Putamen (tissue), 1 donor: ENCODE data around the gene CERS1.

Source experiments
- DNase-seq: peaks from one replicate; pipeline ENCODE4 v3.0.0-alpha.2; 2016; ENCODE audit warnings: low spot score

The CERS1 gene

DNA sequence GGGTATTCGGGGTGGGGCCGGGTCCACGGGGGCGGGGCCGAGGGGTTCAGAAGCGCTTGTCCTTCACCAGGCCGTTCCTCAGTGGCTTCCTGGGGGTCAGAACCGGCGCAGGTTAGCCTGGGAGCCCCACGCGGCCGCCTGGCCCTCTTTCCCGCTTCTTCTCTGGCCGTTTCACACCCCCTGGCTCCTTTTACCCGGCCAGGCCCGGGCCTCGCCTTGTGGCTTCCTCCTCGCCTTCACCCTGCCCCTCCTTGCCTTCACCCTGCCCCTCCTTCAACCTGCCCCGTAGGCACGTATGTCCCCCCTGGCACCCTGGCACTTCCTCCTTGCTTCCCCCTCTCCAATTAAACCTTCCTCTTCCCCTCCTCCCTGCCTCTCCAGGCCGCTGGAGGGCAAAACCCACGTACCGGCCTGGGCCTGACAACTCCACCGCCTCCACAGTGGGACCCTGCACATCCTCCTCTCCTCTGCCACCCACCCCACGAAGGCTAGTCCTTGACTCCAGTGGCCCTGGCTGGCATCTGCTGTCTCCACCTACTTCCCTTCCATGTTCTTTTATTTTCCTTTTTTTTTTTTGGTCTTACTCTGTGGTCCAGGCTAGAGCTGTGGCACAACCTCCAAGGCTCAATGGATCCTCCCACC, 25.3 kb downstream of the CERS1 start:
- no peak for DNase-seq

DNA sequence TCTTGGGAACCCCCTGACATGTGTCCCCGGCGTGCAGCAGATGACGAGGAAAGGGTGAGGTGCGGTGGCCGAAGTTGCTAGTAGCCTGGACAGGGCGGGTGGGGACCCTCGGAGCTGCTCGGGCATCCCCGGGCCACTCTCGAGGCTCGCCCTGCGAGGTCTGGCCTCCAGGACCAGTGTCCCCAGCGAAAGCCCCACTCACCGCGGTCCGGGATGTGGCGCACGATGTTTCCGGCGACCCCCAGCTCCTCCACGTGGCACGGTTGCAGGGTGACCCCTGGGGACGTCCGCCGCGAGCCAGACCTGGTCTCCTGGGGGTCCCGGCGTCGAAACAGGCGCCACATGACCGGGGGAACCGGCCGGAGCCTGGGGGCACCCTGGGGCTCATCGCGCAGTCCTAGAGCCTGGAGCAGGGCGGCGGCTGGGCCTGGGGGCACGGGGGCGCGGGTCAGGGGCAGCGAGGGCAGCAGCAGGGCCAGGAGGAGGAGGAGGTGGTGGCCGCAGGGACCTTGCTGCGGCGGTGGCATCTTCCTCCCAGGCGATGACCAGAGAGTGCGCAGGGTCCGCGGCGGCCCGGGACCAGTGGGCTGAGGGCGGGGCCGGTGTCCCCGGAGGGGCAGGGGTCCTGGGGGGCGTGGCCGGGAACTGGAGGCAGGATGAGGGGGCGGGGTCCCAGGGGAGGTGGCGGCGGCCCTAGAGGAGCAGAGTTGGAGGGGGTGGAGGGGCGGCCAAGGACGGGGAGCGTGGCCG, 26.0 kb downstream of the CERS1 start:
- no peak for DNase-seq

DNA sequence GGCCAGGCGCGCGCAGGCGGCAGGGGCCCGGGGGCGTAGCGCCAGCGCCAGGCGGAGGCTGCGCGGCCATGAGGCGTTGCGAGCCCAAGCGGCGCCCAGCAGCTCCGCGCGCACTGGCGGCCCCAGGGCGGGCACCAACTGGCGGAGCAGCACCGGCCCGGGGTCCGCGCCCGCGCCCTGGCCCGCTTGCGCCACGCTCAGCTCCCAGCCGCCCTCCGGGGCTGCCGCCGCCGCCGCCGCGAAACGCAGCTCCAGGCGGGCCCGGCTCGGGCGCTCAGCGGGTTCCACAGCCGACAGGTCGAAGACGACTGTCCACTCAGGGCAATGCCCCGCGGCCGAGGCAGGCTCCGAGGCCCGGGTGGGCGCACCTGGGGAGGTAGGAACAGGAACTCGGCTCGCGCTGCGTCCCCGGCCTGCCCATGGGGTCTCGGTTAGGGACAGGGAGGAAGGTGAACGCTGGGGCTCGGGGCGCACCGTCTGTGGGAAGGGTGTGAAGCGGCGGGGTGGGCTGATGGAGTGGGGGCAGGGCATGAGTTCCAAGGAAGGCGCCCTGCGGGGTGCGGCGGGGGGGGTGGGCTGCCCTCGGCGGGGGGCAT, 26.8 kb downstream of the CERS1 start:
- DNase-seq: no peak

DNA sequence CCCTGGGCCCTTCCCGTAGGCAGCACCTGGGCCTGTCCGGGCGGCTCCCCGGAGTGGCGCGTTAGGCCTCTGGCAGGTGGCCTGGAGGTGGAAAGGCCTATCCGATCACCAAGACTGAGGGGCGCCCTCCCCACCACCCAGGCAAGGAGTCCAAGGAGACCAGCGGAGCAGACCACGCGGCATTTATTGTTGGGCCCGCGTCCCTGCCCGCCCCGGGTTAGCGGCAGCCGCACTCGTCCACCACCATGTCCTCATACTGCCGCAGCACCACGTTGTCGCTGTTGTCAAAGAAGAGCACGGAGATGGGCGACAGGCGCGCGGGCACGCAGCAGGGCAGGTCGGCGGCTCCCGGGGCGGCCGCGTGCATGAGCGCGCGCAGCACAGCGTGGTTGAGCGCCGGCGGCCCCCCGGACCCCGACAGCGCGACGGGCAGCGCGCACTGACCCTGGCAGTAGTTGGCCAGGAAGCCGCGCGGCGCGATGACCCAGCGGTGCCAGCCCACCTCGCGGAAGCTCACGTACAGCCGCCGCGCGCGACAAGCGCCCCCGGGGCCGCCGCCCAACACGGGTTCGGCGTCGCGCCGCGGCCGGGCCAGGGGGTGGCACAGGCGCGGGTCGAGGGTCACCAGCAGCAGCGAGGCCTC, 27.5 kb downstream of the CERS1 start:
- DNase-seq: no peak

DNA sequence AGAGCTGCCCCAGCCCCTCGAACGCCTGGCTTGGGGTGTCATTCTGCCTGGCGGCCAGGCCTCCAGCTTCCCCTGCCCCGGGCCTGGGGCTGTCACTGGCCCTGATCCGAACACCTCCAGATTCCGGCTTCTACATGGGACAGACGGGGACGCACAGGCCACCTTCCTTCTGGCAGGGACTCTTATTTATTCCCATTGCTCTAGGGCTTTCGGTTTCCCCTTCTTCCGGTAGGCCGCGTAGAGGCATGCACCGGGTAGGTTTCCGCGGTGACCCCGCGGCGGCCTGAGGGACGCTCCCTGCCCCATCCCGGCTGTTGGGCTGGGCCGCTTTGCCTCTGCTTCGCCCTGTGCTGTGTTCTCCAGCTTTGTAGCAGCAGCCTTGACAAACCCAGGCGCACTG, 28.2 kb downstream of the CERS1 start:
- DNase-seq: no peak

DNA sequence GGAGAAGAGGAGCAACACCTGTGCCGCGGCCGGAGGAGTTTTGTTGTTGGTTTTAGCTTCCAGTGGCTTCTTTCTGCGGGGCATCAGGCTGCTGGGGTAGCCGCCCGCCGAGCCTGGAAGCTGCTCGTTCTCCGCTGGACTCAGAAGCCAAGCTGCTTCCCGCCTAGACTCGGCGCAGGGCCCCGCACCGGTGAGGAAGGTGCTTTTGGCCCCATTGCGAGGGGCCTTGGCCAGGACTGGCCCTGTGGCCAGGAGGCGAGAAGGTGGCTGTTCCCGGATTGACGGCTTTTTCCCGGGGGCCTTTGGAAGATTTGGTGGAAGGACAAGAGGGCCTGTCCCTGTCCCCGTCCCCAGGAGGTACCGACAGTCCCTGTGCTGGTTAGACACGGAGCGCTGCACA, 28.8 kb downstream of the CERS1 start:
- DNase-seq: no peak

DNA sequence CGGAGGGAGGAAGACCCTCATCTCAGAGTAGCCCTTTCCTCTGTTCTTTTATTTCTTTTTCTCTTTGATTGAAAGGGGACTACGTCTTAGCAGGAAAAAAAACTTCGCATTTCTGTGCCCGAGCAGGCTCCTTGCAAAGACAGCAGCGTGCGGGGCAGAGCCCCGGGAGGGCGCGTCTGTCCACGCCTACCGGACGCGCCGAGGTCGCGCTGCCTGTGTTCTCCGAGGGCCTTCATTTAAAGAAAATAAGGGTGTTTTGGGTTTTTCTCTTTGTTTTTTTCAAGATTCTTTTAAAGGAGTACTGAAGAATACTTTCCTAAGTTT, 29.2 kb downstream of the CERS1 start:
- no peak for DNase-seq

DNA sequence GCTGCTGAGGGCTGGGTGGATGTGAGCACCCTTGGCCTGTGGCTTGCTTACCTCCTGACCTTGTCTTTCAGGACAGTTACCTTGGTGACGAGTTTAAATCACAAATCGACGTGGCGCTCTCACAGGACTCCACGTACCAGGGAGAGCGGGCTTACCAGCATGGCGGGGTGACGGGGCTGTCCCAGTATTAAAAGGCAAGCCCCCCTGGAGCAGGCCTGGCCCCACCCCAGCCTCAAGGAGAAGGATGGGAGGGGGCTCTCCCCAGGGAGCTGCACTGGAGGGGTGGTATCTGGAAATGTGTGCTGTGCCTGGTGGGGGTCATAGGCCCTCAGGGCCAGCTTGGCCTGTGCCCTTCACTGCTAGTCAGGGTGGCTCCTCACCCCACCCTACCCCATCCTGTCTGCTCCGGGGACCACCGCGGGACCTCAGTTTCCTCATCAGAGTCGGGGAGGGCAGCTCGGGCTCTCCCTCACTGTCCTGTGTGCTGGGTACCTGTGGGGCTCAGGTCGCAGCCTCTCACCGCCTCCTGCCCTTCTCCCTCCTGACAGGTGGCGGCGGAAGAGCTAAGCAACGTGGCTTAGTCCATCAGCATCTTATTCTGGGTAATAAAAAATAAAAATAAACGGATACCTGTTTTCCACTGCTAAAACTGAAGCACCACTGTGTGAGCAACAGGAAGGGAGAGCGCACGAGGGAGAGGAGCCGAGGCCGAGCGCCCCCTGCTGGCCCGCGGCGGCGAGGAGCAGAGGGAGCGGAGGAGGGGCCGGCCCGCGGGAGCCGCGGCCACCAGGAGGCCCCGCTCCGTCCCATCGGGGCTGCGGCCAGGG, 29.8 kb downstream of the CERS1 start:
- DNase-seq: peak; percentile 56

DNA sequence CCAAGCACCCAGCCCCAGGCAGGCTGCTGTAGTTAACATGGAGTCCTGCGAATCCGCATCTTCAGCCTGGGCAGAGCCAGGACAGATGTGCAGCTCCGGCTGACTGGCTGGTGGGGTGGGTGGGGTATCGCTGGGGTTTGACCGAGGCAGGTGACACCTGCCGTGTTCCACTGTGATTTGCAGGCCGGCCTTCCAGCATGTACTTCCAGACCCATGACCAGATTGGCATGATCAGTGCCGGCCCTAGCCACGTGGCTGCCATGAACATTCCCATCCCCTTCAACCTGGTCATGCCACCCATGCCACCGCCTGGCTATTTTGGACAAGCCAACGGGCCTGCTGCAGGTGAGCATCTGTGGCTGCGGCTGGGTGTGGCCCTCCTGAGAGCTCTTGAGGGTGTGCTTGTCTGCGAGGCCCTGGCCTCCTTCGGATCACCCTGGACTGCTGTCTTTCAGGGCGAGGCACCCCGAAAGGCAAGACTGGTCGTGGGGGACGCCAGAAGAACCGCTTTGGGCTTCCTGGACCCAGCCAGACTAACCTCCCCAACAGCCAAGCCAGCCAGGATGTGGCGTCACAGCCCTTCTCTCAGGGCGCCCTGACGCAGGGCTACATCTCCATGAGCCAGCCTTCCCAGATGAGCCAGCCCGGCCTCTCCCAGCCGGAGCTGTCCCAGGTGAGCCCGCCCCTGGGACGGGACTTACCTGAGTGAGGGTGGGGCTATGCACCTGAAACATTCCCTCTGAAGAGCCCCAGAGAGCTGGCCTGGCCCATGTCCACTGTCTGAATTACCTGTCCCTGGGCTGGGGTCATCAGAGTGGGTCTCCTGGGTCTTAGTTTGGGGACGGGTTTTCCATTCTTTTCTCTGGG, 30.6 kb downstream of the CERS1 start:
- DNase-seq: no peak

DNA sequence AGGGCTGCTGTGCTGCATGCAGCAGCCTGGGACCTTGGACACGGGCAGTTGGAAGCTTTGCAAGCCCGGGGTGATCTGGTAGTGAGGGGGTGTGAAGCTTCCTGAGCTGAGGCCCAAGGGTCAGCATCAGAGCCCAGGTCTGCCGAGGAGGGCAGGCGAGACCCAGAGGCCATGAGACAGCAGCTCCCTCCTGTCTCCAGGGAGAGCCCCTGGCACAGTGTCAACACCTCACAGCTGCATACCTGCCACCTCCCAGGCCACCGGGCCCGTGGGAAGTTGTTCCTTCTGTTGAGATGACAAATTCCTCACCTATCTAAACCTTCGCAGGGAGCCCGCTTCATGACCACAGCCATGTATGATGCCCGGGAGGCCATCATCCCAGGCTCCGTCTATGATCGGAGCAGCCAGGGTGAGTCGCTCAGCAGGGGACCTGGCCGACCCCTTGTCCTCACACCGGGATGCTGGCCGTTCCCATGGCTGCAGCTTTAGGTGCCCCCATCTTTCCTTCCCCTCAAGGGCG, 32.1 kb downstream of the CERS1 start:
- no peak for DNase-seq

DNA sequence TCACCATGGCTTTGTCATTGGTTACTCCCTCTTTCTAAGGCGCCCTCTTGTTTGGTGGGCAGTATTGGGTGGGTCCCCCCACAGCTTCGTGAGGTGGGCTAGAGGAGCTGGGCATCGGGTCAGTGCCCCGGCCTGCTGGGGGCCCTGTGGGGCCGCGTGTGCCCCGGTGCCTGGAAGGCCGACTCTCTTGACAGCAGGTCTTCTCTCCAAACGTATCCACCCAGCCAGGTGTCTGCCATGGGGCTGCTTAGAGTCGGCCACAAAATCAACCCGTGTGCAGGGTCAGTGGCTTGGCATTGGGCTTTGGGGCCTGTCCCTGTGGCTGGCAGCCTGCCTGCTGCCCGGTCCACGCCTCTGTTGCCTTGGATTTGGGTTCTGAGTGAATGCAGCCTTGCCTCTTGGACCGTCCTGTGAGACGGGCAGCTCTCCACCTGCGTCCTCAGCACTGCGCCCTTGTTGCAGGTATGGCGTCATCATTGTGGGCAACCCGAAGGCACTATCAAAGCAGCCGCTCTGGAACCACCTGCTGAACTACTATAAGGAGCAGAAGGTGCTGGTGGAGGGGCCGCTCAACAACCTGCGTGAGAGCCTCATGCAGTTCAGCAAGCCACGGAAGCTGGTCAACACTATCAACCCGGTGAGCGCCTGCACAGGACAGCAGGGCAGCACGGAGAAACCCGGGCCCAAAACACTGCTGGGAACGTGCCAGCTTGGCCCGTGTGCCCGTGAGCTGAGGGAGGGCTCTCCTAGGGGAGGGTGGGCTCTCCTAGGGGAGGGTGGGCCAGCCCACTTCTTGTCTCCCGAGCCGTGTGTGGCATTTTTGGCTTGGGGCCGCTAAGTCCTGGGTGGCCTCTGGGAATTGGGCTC, 32.7 kb downstream of the CERS1 start:
- no peak for DNase-seq

DNA sequence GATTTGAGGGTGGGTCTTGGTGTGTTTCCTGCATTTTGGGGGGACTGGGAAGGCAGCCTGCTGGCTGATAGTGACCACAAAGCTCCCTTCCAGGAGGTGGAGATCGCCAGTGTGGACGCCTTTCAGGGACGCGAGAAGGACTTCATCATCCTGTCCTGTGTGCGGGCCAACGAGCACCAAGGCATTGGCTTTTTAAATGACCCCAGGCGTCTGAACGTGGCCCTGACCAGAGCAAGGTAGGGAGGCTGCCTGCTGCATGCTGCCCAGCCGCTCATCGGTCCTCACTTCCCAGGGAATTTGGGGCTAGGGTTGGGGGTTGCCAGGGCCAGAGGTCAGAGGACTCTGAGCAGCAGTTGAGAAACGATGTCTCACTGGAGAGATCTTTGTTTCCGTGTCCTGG, 34.0 kb downstream of the CERS1 start:
- no peak for DNase-seq

DNA sequence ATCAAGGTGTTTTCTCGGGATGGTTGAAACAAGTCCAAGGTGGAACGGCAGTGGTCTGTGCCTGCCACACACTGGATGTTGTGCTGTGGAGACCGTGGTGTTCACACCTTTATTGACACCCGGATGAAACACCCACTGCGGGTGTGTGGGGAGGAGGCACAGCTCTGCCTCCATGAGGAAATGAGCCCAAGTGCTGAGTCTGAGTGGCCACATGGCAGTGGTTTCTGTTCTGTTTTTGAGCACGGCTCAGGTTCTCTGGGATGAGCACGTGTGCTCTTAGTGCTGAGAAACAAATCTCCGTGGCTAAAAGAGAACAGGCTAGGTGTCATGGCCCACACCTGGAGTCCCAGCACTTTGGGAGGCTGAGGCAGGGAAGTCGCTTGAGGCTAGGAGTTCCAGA, 34.7 kb downstream of the CERS1 start:
- DNase-seq: no peak

DNA sequence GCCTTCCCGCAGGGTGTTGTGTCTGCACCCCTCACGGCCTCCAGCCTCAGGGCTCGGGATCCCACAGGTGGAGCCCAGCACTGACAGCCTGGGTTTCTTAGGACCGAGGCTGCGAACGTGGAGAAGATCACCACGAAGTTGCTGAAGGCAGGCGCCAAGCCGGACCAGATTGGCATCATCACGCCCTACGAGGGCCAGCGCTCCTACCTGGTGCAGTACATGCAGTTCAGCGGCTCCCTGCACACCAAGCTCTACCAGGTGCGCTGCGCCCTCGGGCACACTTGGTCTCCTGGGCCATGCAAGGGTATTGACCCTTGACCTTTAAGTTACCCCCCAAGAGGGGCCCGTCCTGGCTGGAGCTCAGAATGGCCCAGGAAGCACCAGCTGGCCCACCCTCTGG, 35.2 kb downstream of the CERS1 start:
- DNase-seq: no peak

DNA sequence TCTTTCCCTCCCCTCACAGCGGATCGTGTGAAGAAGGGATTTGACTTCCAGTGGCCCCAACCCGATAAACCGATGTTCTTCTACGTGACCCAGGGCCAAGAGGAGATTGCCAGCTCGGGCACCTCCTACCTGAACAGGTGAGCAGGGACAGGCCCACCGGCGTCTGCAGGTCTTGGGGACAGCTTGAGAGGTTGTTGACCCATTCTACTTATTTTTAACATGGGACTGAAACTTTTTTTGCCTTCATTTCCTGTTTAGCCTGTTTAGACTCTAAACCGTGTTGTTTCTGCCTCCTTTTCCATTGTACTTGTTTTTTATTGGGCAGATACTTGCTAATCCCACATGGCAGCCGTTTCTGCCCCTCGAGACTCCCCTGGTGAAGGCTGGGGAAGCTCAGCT, 35.7 kb downstream of the CERS1 start:
- DNase-seq: no peak

DNA sequence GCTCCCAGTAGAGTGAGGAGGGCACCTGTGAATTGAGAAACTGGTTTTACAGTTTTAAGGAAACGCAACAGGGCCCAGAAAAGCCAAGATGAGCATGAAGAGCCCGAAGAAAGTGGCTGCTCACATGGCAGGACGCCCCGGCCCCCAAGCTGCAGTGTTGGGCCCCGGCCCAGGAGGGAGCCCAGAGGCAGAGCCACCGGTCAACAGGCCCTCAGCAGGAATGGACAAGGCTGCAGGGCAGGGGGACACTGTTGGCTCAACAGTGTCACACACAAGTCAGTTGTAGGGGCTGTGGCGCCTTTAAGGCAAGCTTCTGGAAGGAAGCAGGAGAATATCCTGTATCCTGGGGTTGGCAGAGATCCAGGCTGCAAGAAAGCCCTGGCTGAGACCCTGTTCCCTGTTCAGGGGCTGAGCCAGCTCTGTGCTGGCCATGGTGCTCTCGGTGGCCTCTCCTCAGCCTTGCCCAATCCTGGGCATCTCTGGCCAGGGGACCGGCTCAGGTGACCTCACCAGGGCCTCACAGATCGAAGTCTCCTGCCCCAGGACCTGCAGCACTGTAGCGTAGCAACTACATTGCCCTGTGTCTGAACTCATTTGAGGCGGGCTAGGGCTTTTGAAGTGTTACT, 36.2 kb downstream of the CERS1 start:
- DNase-seq: no peak

DNA sequence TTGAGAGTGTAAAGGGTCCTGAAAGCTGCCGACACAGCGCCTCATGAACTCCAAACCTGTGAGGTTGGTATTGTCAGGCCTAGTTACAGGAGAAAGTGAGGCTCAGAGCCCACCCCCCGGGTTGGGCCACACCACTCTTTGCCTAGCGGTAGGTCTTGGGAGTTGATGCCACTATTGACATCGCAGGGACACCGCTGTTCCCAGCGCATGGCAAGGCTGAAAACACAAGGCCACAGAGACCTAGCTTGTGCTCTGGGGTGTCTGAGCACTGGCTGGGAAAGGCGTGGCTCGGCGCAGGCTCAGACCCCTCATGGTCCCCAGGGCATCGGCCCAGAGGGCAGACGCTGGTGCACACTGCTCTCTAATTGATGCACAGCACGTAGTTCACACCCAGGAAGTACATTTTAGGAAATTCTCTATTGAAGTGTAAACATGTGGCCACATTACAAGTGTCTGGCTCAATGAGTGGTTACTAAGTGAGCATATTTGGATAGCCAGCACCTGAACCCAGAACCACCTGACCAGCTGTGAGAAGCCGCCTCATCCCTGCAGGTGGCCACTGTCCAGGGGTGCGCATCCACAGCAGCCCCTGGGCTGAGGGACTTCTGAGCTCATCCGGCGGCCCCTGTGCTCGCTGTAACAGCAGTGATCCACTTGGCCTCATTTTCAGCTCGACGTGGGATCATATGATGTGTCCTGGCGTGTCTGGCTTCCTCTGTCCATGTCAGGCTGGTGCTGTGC, 36.9 kb downstream of the CERS1 start:
- no peak for DNase-seq

DNA sequence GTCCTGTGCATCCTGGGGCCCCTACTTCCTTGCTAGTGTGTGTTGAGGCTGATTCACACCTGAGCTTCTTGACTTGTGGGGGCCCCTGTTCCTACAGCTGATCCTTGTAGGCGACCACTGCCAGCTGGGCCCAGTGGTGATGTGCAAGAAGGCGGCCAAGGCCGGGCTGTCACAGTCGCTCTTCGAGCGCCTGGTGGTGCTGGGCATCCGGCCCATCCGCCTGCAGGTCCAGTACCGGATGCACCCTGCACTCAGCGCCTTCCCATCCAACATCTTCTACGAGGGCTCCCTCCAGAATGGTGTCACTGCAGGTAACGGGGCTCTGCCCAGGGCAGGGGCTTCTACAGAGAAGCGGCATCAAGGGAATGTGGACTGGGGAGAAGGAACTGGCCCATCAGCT, 38.7 kb downstream of the CERS1 start:
- DNase-seq: no peak
